Esophagus muscularis mucosa (tissue), 3 donors: Measurements from ENCODE around the gene PLCB3.

Experiments used
- CTCF ChIP-seq, 3 experiments: fragments of 200-600 bp in 2 of 3; fragments of 450-650 bp in 1 of 3; sonication (generic) in 2 of 3; IDR thresholded peaks; one replicate each; pipeline ENCODE4 v1.5.1; 2017 to 2019; ENCODE audit warnings: antibody characterized with exemption in 3 of 3, mild to moderate bottlenecking in 2 of 3, moderate library complexity in 1 of 3
- POLR2A ChIP-seq: fragments of 450-650 bp; IDR thresholded peaks from one replicate; pipeline ENCODE4 v1.6.1; 2017; ENCODE audit warnings: antibody characterized with exemption, moderate library complexity, mild to moderate bottlenecking, low read depth

- TF ChIP-seq POLR2A (no peak), CTCF (IDR thresholded peaks at IDR 0.05) (no peak)
These were observed 45.7 kb downstream of the PLCB3 start for GRCh38 chr11:64296830-64297698.
